Effector memory CD8-positive, alpha-beta T cell (primary cell): ENCODE data around the gene SLC23A1.
"Not testable (repeated sequence)": the region's sequence is repeated elsewhere in the genome, so short reads cannot be mapped to it uniquely, and the experiment has no call there.

Experiments
- ATAC-seq: fragments of 150-1000 bp; cut with Tn5 transposase; replicated peaks from 2 replicates; pipeline ENCODE4 v1.10.0; 2021; ENCODE audit warnings: mild to moderate bottlenecking, moderate library complexity
- DNase-seq, 3 experiments: peaks; one replicate each; pipeline ENCODE4 v3.0.0; 2021
- H3K27ac Mint-ChIP-seq, 2 donors: one replicate each; pipeline ENCODE4 v1.8.0; 2022; ENCODE audit warnings: mild to moderate bottlenecking in 2 of 2, mixed read lengths in 2 of 2, moderate library complexity in 2 of 2
- H3K27me3 Mint-ChIP-seq, 2 donors: one replicate each; pipeline ENCODE4 v1.8.0; 2022; ENCODE audit warnings: mixed read lengths in 2 of 2
- H3K36me3 Mint-ChIP-seq: one replicate; pipeline ENCODE4 v1.8.0; 2022; ENCODE audit warnings: mild to moderate bottlenecking, moderate library complexity, mixed read lengths; ENCODE audit not compliant: insufficient read depth
- H3K4me1 Mint-ChIP-seq, 2 donors: one replicate each; pipeline ENCODE4 v1.8.0; 2022; ENCODE audit warnings: low read depth in 2 of 2, mixed read lengths in 2 of 2
- H3K4me3 Mint-ChIP-seq, 2 donors: one replicate each; pipeline ENCODE4 v1.8.0; 2022; ENCODE audit warnings: mild to moderate bottlenecking in 2 of 2, mixed read lengths in 2 of 2, moderate library complexity in 2 of 2
- H3K9me3 Mint-ChIP-seq, 2 donors: one replicate each; pipeline ENCODE4 v1.8.0; 2022; ENCODE audit warnings: mixed read lengths in 2 of 2

The SLC23A1 gene

DNA sequence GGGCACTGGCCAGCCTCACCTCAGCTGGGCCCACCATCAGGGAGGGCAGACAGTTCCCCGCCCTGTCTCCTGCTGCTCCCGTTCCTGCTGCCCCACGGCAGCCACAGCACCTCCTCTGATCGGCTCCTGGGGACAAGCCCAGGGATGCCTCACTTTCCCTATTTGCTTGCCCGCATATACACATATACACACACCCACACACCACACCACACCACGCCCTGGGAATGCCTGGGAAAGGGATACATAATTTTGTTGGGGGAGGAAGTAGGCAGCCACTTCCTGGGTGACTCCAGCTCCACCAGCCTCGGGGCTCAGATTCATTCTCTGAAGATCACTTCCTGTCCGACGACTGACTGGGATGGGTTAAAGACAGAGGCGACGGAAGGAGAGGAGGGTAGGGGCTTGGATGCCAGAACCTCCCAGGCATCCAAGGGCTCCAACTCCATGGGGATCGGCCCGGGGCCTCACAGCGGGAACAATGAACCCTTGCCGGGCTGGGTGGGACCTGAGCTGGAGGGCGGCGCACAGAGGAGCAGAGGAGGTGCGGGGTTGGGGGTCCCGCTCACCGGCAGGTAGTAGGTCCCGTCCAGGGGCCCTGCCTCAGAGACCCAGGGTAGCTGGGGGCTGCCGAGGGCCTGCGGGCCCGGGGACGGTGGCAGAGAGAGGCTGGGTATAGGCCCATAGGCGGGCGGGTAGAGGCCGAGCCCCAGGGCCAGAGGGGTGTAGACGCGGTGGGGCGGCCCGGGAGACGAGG is 8.7 kb upstream of the SLC23A1 start:
- Mint-ChIP-seq H3K9me3 (no peaks in the 10 kb centered on the region), H3K27me3 (no peaks in the 10 kb centered on the region), H3K4me1 (peaks cover 34 to 46% of the 10 kb centered on the region in 2 donors), H3K27ac (peak overlapping the region; percentile 96 to 98), H3K4me3 (peak overlapping the region; percentile 92 to 93), H3K36me3 (peaks cover 12% of the 10 kb centered on the region)
- ATAC-seq (peak; percentile 1), DNase-seq (peak in 1 of 3 experiments; percentile 21)

GRCh38 chr5:139390639-139391569 is 7.8 kb upstream of the SLC23A1 start:
- Mint-ChIP-seq H3K4me1 (peaks cover 34 to 49% of the 10 kb centered on the region in 2 donors), H3K36me3 (peaks cover 12% of the 10 kb centered on the region)

GRCh38 chr5:139389701-139390638 is 6.9 kb upstream of the SLC23A1 start, which contains the start of gene MZB1:
TSS of gene MZB1 (minus strand) at chr5:139389913. CDS start at chr5:139389856, 57 bp downstream.
- DNase-seq (peak; percentile 72 to 77 (median 74)), ATAC-seq (peak; percentile 75)
- no peaks in the 10 kb centered on the region for H3K9me3 Mint-ChIP-seq
- no peaks in the 10 kb centered on the region for H3K27me3 Mint-ChIP-seq
- H3K27ac Mint-ChIP-seq, result peak within 1 kb of the TSS; percentile 96 to 98
- H3K36me3 Mint-ChIP-seq, result peaks cover 15% of the 10 kb centered on the region
- H3K4me1 Mint-ChIP-seq, result peaks cover 41 to 52% of the 10 kb centered on the region in 2 donors
- H3K4me3 Mint-ChIP-seq, result peak within 1 kb of the TSS; percentile 92 to 93

More at GRCh38 chr5:139390639-139391569, 7.8 kb upstream of the SLC23A1 start:
- H3K27me3 Mint-ChIP-seq, result no peaks in the 10 kb centered on the region
- peak overlapping the region; percentile 92 to 93 for H3K4me3 Mint-ChIP-seq
- peak overlapping the region; percentile 96 to 98 for H3K27ac Mint-ChIP-seq
- no peaks in the 10 kb centered on the region for H3K9me3 Mint-ChIP-seq
- ATAC-seq (no peak), DNase-seq (no peak)

- ATAC-seq (no peak), DNase-seq (no peak)
- Mint-ChIP-seq H3K27ac (peak overlapping the region in 1 of 2 donors; percentile 72), H3K4me3 (peak overlapping the region in 1 of 2 donors; percentile 41), H3K9me3 (no peaks in the 10 kb centered on the region), H3K4me1 (peaks cover 49 to 64% of the 10 kb centered on the region in 2 donors), H3K36me3 (peaks cover 17% of the 10 kb centered on the region), H3K27me3 (no peaks in the 10 kb centered on the region)
Observed at GRCh38 chr5:139388198-139388821, 5.2 kb upstream of the SLC23A1 start.

DNA sequence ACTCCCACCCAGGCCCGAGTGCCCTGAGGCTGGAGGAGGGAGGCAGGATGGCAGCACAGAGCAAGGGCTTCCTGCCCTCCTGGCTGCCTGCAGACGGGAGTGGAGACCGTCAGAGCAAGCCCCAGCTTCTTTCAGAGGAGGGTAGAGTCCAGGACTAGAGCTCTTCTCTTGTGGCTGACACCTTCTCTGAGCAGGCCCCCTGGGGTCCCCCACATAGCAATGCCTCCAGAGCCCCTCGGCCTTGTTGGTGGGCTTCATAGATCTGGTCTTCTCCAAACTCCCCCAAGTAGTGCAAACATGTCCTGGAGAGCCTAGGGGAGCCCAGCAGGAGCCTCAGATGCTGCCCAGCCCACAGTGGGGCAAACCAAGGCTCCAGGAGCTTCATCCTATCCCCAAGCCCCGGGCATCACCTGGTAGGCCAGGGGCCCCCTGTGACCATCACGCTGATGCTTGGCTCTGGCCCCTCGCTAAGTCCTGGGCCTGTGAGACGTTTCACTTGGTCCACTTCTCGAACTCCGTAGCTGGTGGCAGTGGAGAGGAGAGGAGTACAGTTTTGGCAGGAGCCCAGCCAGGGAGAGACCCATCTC is 4.6 kb upstream of the SLC23A1 start:
- Mint-ChIP-seq H3K27me3 (no peaks in the 10 kb centered on the region), H3K9me3 (no peaks in the 10 kb centered on the region), H3K4me1 (peaks cover 48 to 60% of the 10 kb centered on the region in 2 donors), H3K4me3 (no peak overlapping the region), H3K27ac (peak overlapping the region; percentile 72 to 74), H3K36me3 (peaks cover 17% of the 10 kb centered on the region)
- ATAC-seq, result no peak
- DNase-seq, result no peak

DNA sequence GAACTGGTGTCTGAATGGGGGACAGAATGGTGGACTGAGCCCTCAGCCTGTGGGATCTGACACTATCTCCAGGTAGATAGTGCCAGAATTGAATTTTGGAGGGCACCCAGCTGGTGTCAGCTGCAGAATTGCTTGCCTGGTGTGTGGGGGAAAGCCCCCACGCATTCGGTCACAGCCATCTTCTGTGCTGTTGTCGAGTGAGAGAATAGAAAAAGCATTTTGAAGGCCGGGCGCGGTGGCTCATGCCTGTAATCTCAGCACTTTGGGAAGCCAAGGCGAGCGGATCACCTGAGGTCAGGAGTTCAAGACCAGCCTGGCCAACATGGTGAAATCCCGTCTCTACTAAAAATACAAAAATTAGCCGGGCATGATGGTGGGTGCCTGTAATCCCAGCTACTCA is 3.9 kb upstream of the SLC23A1 start:
- Mint-ChIP-seq H3K27ac (peak overlapping the region in 1 of 2 donors; percentile 98), H3K4me1 (peaks cover 46 to 58% of the 10 kb centered on the region in 2 donors), H3K36me3 (peaks cover 17% of the 10 kb centered on the region)
- H3K9me3 Mint-ChIP-seq, H3K4me3 Mint-ChIP-seq, DNase-seq, H3K27me3 Mint-ChIP-seq, ATAC-seq: not testable (repeated sequence)

DNA sequence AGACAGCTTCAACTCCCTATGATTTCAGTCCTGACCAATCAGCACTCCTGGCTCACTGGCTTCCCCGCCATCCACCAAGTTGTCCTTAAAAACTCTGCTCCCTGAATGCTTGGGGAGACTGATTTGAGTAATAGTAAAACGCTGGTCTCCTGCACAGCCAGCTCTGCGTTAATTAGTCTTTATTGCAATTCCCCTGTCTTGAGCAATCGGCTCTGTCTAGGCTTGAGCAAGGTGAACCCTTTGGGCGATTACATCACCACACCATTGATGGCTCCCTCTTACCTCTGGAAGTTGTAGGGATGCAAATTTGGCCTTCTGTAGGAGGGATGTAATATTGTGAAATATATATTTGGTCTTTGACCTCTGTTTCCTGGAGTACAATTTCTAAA is 2.9 kb upstream of the SLC23A1 start:
- H3K4me3 Mint-ChIP-seq, result peak overlapping the region; percentile 41 to 90
- peaks cover 17% of the 10 kb centered on the region for H3K36me3 Mint-ChIP-seq
- H3K4me1 Mint-ChIP-seq, result peaks cover 37 to 49% of the 10 kb centered on the region in 2 donors
- no peak for ATAC-seq
- no peaks in the 10 kb centered on the region for H3K9me3 Mint-ChIP-seq
- peak overlapping the region; percentile 93 to 98 for H3K27ac Mint-ChIP-seq
- DNase-seq, result no peak
- no peaks in the 10 kb centered on the region for H3K27me3 Mint-ChIP-seq

GRCh38 chr5:139385061-139386049 is 2.3 kb upstream of the SLC23A1 start:
- peak overlapping the region; percentile 93 to 98 for H3K27ac Mint-ChIP-seq
- peak overlapping the region; percentile 90 for H3K4me3 Mint-ChIP-seq
- no peaks in the 10 kb centered on the region for H3K9me3 Mint-ChIP-seq
- DNase-seq (no peak), ATAC-seq (peak; percentile 6)
- H3K4me1 Mint-ChIP-seq, result peaks cover 30 to 43% of the 10 kb centered on the region in 2 donors
- no peaks in the 10 kb centered on the region for H3K27me3 Mint-ChIP-seq
- peaks cover 17% of the 10 kb centered on the region for H3K36me3 Mint-ChIP-seq

GRCh38 chr5:139384591-139385051 is 1.5 kb upstream of the SLC23A1 start:
- H3K27ac Mint-ChIP-seq, result peak overlapping the region; percentile 93 to 98
- no peak for ATAC-seq
- peaks cover 23 to 35% of the 10 kb centered on the region in 2 donors for H3K4me1 Mint-ChIP-seq
- H3K27me3 Mint-ChIP-seq, result no peaks in the 10 kb centered on the region
- peaks cover 10% of the 10 kb centered on the region for H3K36me3 Mint-ChIP-seq
- no peak for DNase-seq
- H3K4me3 Mint-ChIP-seq, result peak overlapping the region; percentile 90
- H3K9me3 Mint-ChIP-seq, result no peaks in the 10 kb centered on the region

DNA sequence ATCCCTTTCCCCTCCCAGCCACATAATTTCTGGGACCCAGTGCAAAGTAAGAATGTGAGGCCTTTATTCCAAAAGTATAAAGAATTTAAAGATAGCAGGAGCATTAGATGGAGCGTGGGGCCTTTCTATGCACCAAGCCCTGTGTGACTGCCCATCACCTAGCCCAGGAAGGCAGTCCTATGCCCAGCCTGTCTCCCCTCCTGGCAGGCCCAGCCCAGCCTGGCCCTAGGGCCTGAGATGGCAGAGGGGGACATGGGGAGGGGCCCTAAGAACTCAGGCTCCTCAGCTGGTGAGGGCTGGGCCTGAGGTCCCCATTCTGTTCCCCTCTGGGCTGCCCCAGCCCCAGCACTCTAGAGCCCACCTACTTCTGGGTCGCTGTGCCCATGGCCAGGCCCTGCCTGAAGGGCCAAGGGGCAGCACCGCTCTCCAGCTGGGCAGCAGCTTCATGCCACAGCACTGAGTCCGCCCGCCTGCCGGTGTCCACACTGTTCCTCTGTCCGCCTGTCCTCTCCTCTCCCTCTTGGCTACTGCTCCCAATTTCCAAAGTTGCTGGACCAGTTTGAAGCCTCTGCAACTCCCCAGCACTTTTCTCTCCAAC is 995 bp upstream of the SLC23A1 start:
- H3K9me3 Mint-ChIP-seq, result no peaks in the 10 kb centered on the region
- no peaks in the 10 kb centered on the region for H3K27me3 Mint-ChIP-seq
- peak overlapping the region; percentile 93 to 98 for H3K27ac Mint-ChIP-seq
- DNase-seq (no peak), ATAC-seq (no peak)
- H3K4me3 Mint-ChIP-seq, result peak overlapping the region; percentile 90
- peaks cover 7% of the 10 kb centered on the region for H3K36me3 Mint-ChIP-seq
- H3K4me1 Mint-ChIP-seq, result peaks cover 18 to 32% of the 10 kb centered on the region in 2 donors

GRCh38 chr5:139382807-139383206 is 290 bp downstream of the SLC23A1 start:
- Mint-ChIP-seq H3K27me3 (no peaks in the 10 kb centered on the region), H3K4me1 (peaks cover 15 to 29% of the 10 kb centered on the region in 2 donors), H3K4me3 (no peak overlapping the region), H3K27ac (no peak overlapping the region), H3K36me3 (peaks cover 13% of the 10 kb centered on the region), H3K9me3 (no peaks in the 10 kb centered on the region)
- DNase-seq (no peak), ATAC-seq (no peak)
